ENCODE data around the gene TOMM5.

DNA sequence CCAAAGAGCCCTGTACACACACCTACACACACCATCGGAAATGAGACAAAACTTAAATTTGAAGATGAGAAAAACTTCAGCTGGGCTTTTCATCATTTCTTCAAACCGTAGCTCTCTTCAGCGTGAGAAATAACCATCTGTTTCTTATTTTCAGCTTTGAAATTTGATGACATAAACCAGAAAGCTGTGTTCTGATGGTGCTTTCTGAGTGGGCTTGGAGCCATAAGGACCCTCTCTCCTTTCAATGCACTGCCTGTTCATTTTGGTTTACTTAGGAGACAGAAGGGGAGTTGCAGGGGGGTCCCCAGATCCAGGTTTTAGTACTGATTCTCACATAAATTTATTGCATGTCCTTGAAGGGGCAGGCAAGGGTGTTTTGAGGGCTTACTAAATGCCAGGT, 25.7 kb downstream of the TOMM5 start:
- TF ChIP-seq, protein P1, sequence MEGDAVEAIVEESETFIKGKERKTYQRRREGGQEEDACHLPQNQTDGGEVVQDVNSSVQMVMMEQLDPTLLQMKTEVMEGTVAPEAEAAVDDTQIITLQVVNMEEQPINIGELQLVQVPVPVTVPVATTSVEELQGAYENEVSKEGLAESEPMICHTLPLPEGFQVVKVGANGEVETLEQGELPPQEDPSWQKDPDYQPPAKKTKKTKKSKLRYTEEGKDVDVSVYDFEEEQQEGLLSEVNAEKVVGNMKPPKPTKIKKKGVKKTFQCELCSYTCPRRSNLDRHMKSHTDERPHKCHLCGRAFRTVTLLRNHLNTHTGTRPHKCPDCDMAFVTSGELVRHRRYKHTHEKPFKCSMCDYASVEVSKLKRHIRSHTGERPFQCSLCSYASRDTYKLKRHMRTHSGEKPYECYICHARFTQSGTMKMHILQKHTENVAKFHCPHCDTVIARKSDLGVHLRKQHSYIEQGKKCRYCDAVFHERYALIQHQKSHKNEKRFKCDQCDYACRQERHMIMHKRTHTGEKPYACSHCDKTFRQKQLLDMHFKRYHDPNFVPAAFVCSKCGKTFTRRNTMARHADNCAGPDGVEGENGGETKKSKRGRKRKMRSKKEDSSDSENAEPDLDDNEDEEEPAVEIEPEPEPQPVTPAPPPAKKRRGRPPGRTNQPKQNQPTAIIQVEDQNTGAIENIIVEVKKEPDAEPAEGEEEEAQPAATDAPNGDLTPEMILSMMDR (IDR thresholded peaks at IDR 0.05; ENCODE audit: poor library complexity, severe bottlenecking), result no peak
- TF ChIP-seq EZH2 (IDR thresholded peaks at IDR 0.05; ENCODE audit: borderline replicate concordance, insufficient read depth, low read length, poor library complexity, severe bottlenecking) (no peak), POLR2AphosphoS5 (IDR thresholded peaks at IDR 0.05) (no peak), EP300 (conservative IDR thresholded peaks at IDR 0.05; ENCODE audit: poor library complexity, severe bottlenecking) (no peak)

Measured in neural cell (in vitro differentiated cells).